IMR-90 (cell line): ENCODE results near the gene IFFO2. TPM values are rescaled to one million over a fixed set of nuclear protein-coding genes. Genes with fewer than 3 reads are reported as not detected.
A peak's percentile ranks its signal among the peaks of the same experiment; 100 is the strongest.

Experiments used
- ATAC-seq: fragments of 200-7000 bp; cut with Tn5 transposase; 2 replicates; pipeline ENCODE4 v1.9.1; 2020; ENCODE audit warnings: low read depth, mild to moderate bottlenecking, moderate library complexity
- BruUV-seq: library from RNA; stranded (reverse); fragments of 400-500 nt; replicated peaks from 2 replicates; lab custom pipeline; 2021; lab: Mats Ljungman, UMichigan
- CTCF ChIA-PET: fragments of 300-600 bp; formaldehyde crosslinking; extraction: SDS; loops from one replicate; lab custom pipeline; 2021; ENCODE audit warnings: antibody characterized with exemption; lab: Yijun Ruan, JAX
- POLR2A ChIA-PET: fragments of 300-600 bp; sonication (Branson Sonifier 250); formaldehyde crosslinking; loops from one replicate; lab custom pipeline; 2022; ENCODE audit warnings: antibody characterized with exemption; ENCODE audit not compliant: unreplicated experiment; lab: Charles Lee
- DNase-seq: peaks from one replicate; pipeline ENCODE4 v3.0.0; 2013
- H2AFZ ChIP-seq: replicated peaks from 2 replicates; pipeline ENCODE3; 2013; ENCODE audit warnings: low read length, mild to moderate bottlenecking; ENCODE audit not compliant: poor library complexity
- H2AK5ac ChIP-seq: 2 replicates; pipeline ENCODE4 v1.6.1; 2013; ENCODE audit warnings: low read depth, low read length, inconsistent platforms
- H2AK9ac ChIP-seq: replicated peaks from 2 replicates; pipeline ENCODE3; 2013; ENCODE audit warnings: mild to moderate bottlenecking, low read depth, low read length, moderate library complexity; ENCODE audit not compliant: poor library complexity
- H2BK120ac ChIP-seq: 2 replicates; pipeline ENCODE4 v1.6.1; 2013; ENCODE audit warnings: low read depth, low read length, inconsistent platforms
- H2BK15ac ChIP-seq: 3 replicates; pipeline ENCODE4 v1.6.1; 2013; ENCODE audit warnings: low read depth, low read length, inconsistent platforms
- H2BK20ac ChIP-seq: 2 replicates; pipeline ENCODE4 v1.6.1; 2013; ENCODE audit warnings: low read depth, mild to moderate bottlenecking, inconsistent platforms, low read length, moderate library complexity
- H2BK5ac ChIP-seq: 2 replicates; pipeline ENCODE4 v1.6.1; 2013; ENCODE audit warnings: mild to moderate bottlenecking, low read depth, low read length, inconsistent platforms; ENCODE audit not compliant: poor library complexity, severe bottlenecking
- H3K14ac ChIP-seq: replicated peaks from 2 replicates; pipeline ENCODE4 v1.6.1; 2013; ENCODE audit warnings: low read depth, low read length, inconsistent platforms
- H3K18ac ChIP-seq: 2 replicates; pipeline ENCODE4 v1.6.1; 2013; ENCODE audit warnings: low read depth, low read length, control low read depth
- H3K23ac ChIP-seq: 2 replicates; pipeline ENCODE4 v1.6.1; 2013; ENCODE audit warnings: low read depth, low read length, inconsistent platforms
- H3K27ac ChIP-seq: 2 replicates; pipeline ENCODE4 v1.5.1; 2013; ENCODE audit warnings: mild to moderate bottlenecking, control low read depth, low read length; ENCODE audit not compliant: insufficient read depth
- H3K27me3 ChIP-seq: 2 replicates; pipeline ENCODE4 v1.6.1; 2013; ENCODE audit warnings: low read length; ENCODE audit not compliant: control insufficient read depth, insufficient read depth
- H3K36me3 ChIP-seq: 2 replicates; pipeline ENCODE4 v1.6.1; 2013; ENCODE audit warnings: low read length, mixed read lengths; ENCODE audit not compliant: control insufficient read depth, insufficient read depth
- H3K4ac ChIP-seq: 2 replicates; pipeline ENCODE4 v1.6.1; 2013; ENCODE audit warnings: low read depth, low read length, inconsistent platforms
- H3K4me1 ChIP-seq: 2 replicates; pipeline ENCODE4 v1.6.1; 2013; ENCODE audit warnings: low read length, mixed read lengths; ENCODE audit not compliant: control insufficient read depth, insufficient read depth
- H3K4me2 ChIP-seq: 2 replicates; pipeline ENCODE4 v1.6.1; 2013; ENCODE audit warnings: low read depth, mild to moderate bottlenecking, control low read depth, low read length, moderate library complexity
- H3K4me3 ChIP-seq: 2 replicates; pipeline ENCODE4 v1.5.1; 2013; ENCODE audit warnings: low read depth, mild to moderate bottlenecking, control low read depth, low read length, moderate library complexity; ENCODE audit not compliant: insufficient read depth
- H3K56ac ChIP-seq: 2 replicates; pipeline ENCODE4 v1.6.1; 2013; ENCODE audit warnings: low read length, inconsistent platforms; ENCODE audit not compliant: insufficient read depth; ENCODE audit errors: extremely low read depth
- H3K79me1 ChIP-seq, 2 experiments: 2 replicates each; pipeline ENCODE4 v1.6.1; 2013; ENCODE audit warnings: low read length in 2 of 2, inconsistent platforms in 1 of 2, low read depth in 1 of 2
- H3K9ac ChIP-seq: 2 replicates; pipeline ENCODE4 v1.6.1; 2013; ENCODE audit warnings: low read depth, low read length, control low read depth
- H3K9me1 ChIP-seq: 2 replicates; pipeline ENCODE4 v1.6.1; 2013; ENCODE audit warnings: low read length, inconsistent platforms; ENCODE audit not compliant: insufficient read depth
- H3K9me3 ChIP-seq: 2 replicates; pipeline ENCODE4 v1.6.1; 2013; ENCODE audit warnings: low read length; ENCODE audit not compliant: control insufficient read depth, insufficient read depth
- H4K20me1 ChIP-seq: 2 replicates; pipeline ENCODE4 v1.6.1; 2013; ENCODE audit warnings: low read length, inconsistent platforms; ENCODE audit not compliant: insufficient read depth
- H4K5ac ChIP-seq: 2 replicates; pipeline ENCODE4 v1.6.1; 2013; ENCODE audit warnings: mild to moderate bottlenecking, low read depth, low read length, control low read depth
- H4K8ac ChIP-seq, 2 experiments: 2 replicates each; pipeline ENCODE4 v1.6.1; 2013; ENCODE audit warnings: low read depth in 2 of 2, low read length in 2 of 2, control low read depth in 1 of 2, inconsistent platforms in 1 of 2
- H4K91ac ChIP-seq: 2 replicates; pipeline ENCODE4 v1.6.1; 2013; ENCODE audit warnings: low read depth, low read length, inconsistent platforms; ENCODE audit not compliant: insufficient read depth
- CHD1 ChIP-seq: IDR thresholded peaks from 2 replicates; pipeline ENCODE4 v1.6.1; 2012; ENCODE audit warnings: low read depth, low read length, improper control_type of control experiment
- CTCF ChIP-seq: conservative IDR thresholded peaks from 2 replicates; pipeline ENCODE4 v1.5.1; 2012; ENCODE audit warnings: mild to moderate bottlenecking, low read depth, low read length, improper control_type of control experiment
- MAZ ChIP-seq: IDR thresholded peaks from 2 replicates; pipeline ENCODE4 v1.6.1; 2012; ENCODE audit warnings: low read depth, mild to moderate bottlenecking, low read length, improper control_type of control experiment, moderate library complexity, borderline replicate concordance
- POLR2A ChIP-seq: IDR thresholded peaks from 2 replicates; pipeline ENCODE4 v1.6.1; 2012; ENCODE audit warnings: mild to moderate bottlenecking, low read depth, low read length
- WGBS, 2 experiments: methylation state at CpG; one replicate each; pipeline versions ENCODE4 v1.1.5 to v1.1.7; 2013; ENCODE audit warnings: missing lambda C conversion rate in 2 of 2; ENCODE audit not compliant: insufficient read length in 1 of 2; ENCODE audit errors: extremely low coverage in 2 of 2; 5-methylcytosine and 5-hydroxymethylcytosine counted together
- dilution Hi-C: fragments of 300-500 bp; cut with HindIII; formaldehyde crosslinking; loops from one replicate; pipeline ENCODE4 v1.14.3; 2018; ENCODE audit warnings: low sequenced_read_pairs; ENCODE audit not compliant: unreplicated experiment
- in situ Hi-C: fragments of 300-500 bp; cut with MboI; formaldehyde crosslinking; loops from 3 replicates; pipeline ENCODE4 v1.14.3; 2019; ENCODE audit warnings: low sequenced_read_pairs, inconsistent platforms, mixed read lengths
- intact Hi-C: fragments of 100-400 bp; cut with micrococcal nuclease; formaldehyde crosslinking; loops from 2 replicates; pipeline ENCODE4 v1.10.0; 2022
- polyA plus RNA-seq, 3 experiments: library from polyadenylated mRNA; depleted of rRNA; stranded (reverse); fragments of >200 nt; gene quantifications; 2 replicates each; pipeline ENCODE4 v1.2.3, GENCODE V29; 2012; ENCODE audit warnings: low replicate concordance in 1 of 3
- total RNA-seq: library from RNA; depleted of rRNA; stranded (reverse); fragments of >200 nt; gene quantifications from 2 replicates; pipeline ENCODE4 v1.2.3, GENCODE V29; 2012

Gene IFFO2
- total and polyA plus RNA-seq, 2 of the 4 experiments (the other 2 are of a cell fraction) = 14.5 to 18.2 TPM

DNA sequence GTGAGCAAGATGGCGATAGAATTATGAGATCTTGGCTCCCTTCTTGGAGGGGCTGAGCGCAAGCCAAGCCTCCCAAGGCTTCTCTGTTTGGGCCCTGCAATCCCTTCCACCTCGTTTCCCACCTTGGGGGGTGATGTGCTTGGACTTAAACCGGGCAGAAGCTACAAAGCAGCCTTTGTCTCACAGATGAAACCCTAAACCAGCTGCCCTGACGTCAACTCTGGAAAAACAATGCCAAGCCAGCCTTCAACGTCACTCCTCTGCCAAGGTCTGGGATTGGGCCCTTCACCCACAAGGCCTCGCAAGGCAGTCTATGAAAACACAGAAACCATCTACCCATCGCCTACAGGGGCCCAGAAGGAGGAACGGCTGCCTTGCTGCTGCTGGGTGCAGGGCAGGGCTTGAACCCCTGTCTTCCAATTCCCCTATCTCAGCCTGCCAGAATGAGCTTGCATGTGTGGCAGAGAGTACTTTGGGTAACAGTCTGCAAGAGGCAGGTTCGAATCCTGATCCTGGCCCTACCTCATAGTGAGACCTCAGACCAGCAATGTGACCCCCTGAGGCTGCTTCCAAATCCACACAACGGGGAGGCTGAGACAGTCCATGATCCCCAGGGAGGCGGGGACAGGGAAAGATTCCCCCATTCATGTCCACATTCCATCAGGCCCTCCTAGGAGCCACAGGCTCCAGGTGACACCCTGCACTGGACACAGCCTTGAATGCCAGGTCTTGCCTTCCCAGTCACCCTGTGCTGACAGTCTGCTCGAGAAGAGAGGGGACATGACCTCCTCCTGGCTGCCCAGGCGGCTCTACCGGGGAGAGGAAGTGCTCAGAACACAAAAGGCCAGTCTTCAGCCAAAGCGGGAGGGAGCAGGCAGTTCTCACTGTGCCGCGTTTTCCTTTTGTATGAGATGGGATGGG is 15.0 kb downstream of the IFFO2 start:
- in situ Hi-C loops = no loop called here
- H3K27ac ChIP-seq = peak overlapping the region; percentile 68
- H4K5ac ChIP-seq = peak overlapping the region; percentile 62
- peak overlapping the region; percentile 42; the same call in 1 of the 2 replicates for H3K9ac ChIP-seq
- intact Hi-C loops = no loop called here
- peak overlapping the region; percentile 77 for H3K23ac ChIP-seq
- peak overlapping the region; percentile 87 for H3K4ac ChIP-seq
- no peaks in the 10 kb centered on the region for H3K9me3 ChIP-seq
- peaks cover 12% of the 10 kb centered on the region for H4K20me1 ChIP-seq
- H2AFZ ChIP-seq = peak overlapping the region; percentile 38
- peak overlapping the region; percentile 70 for H2BK120ac ChIP-seq
- peak overlapping the region; percentile 91 for H2AK9ac ChIP-seq
- peaks cover 26 to 96% of the 10 kb centered on the region in 2 experiments for H3K79me1 ChIP-seq
- H3K18ac ChIP-seq = peak overlapping the region; percentile 67
- H2BK5ac ChIP-seq = peak overlapping the region; percentile 66
- POLR2A ChIA-PET = no interaction called here
- H2AK5ac ChIP-seq = peak overlapping the region; percentile 87
- peak overlapping the region; percentile 85 for H4K91ac ChIP-seq
- dilution Hi-C loops = no loop called here
- H2BK15ac ChIP-seq = peak overlapping the region; percentile 45; the same call in 2 of the 3 replicates
- ATAC-seq (peak; percentile 59), DNase-seq (peak; percentile 97)
- BruUV-seq = no TSS peak
- H4K8ac ChIP-seq = peak overlapping the region; percentile 51 to 65
- peaks cover 58% of the 10 kb centered on the region for H3K9me1 ChIP-seq
- CTCF ChIA-PET = interaction anchor here (0.6 to 1.1 kb wide), 2 partner anchors 15 to 28 kb away, joined by 3 to 5 read pairs; no protein-coding TSS in a partner anchor
- no peak overlapping the region for H3K4me3 ChIP-seq
- no peak; the same call in 1 of the 2 replicates for TF ChIP-seq MAZ
- TF ChIP-seq CTCF = no peak
- 0 out of 2 replicates have a peak, but pooled peaks have one; percentile 24 for TF ChIP-seq CHD1
- peak; percentile 62 for TF ChIP-seq POLR2A
- H3K4me2 ChIP-seq = peak overlapping the region; percentile 22
- H3K14ac ChIP-seq = peak overlapping the region; percentile 65
- no peak overlapping the region for H3K56ac ChIP-seq
- no peaks in the 10 kb centered on the region for H3K27me3 ChIP-seq
- peaks cover 57% of the 10 kb centered on the region for H3K4me1 ChIP-seq
- H3K36me3 ChIP-seq = 0 out of 2 replicates have a peak, but pooled peaks cover 1% of the 10 kb centered on the region
- H2BK20ac ChIP-seq = peak overlapping the region; percentile 73; the same call in 1 of the 2 replicates
- 19% methylated on average over 4 of the region's 18 CpGs; no CpG with 5 or more reads in 1 of the 2 experiments for WGBS, 2 experiments
